GOT3 (cell line): ENCODE results near the gene SPAG16.
"Not testable (repeated sequence)": the region's sequence is repeated elsewhere in the genome, so short reads cannot be mapped to it uniquely, and the experiment has no call there.

ENCODE experiments used
- DNase-seq: peaks from one replicate; lab custom pipeline; 2025; ENCODE audit warnings: mixed read lengths; lab: John Stamatoyannopoulos, UW

SPAG16 gene

DNA sequence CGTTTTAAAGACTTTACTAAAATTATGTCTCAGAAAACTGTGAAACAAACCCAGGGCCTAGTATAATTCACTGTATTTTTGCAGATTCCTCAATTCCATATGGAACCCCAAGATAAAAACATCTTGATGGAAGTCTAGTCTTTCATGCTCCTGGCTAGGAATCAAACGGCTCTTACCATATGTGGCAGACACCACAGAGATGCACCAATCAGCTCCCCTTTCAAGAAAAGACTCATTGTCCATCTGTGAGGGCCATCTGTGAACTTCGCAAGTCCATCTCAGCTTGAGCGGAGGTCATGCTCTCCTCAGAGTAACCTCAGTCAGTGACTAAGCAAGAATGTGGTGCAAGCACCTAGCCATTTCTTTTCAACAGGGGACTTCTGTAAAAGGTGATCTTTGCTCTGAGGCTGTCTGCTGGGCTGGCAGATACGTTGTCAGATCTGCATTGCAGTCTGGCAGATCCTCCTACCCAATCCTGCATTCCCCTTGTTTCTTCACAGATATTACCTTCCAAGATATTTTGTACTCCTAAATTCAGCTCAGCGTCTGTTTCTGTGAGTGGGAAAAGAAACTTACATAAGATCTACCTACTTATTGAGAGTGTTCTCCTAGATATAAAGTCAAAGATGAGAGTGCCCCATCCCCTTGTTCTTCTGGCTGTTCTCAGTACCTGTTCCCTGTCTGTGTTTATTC is 419.3 kb downstream of the SPAG16 start:
- DNase-seq = no peak

GRCh38 chr2:213710164-213710563 is 425.9 kb downstream of the SPAG16 start:
- DNase-seq = no peak

GRCh38 chr2:213718411-213718810 is 434.1 kb downstream of the SPAG16 start:
- not testable (repeated sequence) for DNase-seq

GRCh38 chr2:213722565-213722964 is 438.3 kb downstream of the SPAG16 start:
- DNase-seq = no peak

DNA sequence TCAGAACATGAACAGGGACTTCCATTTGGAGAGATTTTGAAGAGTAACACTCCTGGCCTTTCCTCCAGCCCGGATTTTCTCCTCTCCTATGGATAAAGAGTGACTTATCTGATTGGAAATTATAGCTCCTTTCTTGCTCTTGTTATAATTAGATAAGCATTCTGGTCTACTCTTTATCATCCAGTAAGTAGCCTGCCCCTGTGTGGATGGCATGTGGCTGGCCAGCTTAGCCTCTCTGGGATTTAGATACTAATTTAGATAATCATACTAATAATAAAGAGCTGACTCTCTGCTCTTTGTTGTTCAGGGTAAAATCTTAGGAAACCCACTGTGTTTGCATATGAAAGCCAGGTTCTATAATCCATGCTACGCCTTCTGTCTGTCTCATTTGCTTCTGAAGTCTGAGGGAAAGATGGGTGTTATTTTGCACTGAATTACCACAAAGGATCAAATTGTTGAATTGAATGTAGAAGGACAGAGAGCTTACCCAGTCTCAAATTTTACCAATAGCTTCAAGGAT is 438.8 kb downstream of the SPAG16 start:
- DNase-seq = no peak

DNA sequence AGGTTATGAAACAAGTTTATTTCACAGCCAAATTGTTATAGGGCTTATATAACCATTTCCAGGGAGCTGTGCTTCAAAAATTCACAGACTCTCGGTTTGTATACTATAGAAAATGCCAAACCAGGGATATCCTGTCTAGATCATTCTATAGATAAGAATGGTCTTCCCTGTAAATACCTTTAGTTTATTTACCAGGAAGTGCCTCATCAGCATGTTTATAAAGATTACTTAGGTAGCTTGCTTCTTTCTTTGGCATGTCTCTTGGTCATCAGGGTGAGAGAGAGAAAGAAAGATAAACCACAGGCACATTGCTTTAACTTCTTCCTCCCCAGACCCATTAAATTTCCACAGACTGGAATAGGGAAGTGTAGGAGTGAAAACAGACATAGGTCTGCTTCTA is 439.4 kb downstream of the SPAG16 start:
- DNase-seq = no peak

- DNase-seq = no peak
These were observed 441.8 kb downstream of the SPAG16 start for GRCh38 chr2:213726101-213726500.

- no peak for DNase-seq
These were observed 449.6 kb downstream of the SPAG16 start for GRCh38 chr2:213733893-213734292.

- no peak for DNase-seq
These were observed 456.2 kb downstream of the SPAG16 start for GRCh38 chr2:213740453-213740852.

- DNase-seq = no peak
These were observed 467.2 kb downstream of the SPAG16 start for GRCh38 chr2:213751446-213751845.

DNA sequence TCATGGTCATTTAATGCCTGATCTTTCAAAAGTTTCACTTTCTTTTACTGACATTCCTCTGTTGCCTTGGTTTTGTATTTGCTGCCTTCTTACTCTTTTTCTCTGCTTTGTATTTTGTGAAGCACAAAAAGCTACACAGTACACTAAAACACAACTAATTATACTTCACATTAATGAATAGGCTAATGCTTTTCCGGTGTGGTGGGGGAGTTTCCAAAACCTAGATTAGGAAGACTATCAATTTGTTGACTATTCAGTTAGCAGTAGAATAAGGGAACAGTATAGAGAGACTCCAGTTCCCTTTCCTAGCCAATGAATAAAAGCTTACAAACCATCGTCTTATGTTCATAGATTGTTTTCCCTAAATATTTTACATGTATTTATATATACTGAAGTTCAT is 468.3 kb downstream of the SPAG16 start:
- DNase-seq = no peak

DNA sequence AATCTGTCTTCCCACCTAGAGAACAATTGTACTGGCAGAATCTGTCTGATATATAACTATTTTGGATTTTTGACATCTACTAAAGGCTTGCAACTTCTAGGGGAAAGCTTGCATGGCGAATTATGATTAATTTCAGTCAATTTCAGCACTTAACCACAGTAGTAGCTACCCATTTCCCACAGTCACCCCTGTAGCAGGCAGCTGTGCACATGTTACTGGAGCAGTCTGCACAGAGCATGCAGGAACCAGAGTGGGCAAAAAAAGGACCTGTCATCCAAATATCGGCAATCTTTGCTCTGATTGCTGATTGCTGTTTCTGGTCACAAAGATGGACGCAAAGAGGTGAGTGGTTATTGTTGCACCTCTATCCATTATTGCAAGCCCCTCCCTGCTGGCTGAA is 473.3 kb downstream of the SPAG16 start:
- no peak for DNase-seq

GRCh38 chr2:213763354-213763753 is 479.1 kb downstream of the SPAG16 start:
- no peak for DNase-seq

DNA sequence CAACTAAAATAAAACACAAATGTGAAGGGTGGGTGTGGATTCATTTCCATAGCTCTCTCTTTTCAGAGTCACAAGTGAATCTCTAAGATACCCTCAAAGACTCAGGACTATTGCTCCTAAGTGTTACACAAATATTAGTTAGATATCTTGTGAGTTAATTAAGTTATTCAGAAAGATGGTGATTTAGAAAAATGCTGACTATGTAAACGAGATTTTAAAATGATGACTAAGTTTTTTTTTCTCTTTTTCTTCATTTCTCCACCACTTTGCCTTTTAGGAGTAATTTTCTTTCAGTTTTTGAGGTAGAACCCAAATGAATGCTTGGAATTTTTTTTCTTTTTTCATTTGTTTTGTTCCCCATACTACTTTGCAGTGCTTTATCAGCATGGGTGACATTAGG is 479.7 kb downstream of the SPAG16 start:
- DNase-seq = no peak

DNA sequence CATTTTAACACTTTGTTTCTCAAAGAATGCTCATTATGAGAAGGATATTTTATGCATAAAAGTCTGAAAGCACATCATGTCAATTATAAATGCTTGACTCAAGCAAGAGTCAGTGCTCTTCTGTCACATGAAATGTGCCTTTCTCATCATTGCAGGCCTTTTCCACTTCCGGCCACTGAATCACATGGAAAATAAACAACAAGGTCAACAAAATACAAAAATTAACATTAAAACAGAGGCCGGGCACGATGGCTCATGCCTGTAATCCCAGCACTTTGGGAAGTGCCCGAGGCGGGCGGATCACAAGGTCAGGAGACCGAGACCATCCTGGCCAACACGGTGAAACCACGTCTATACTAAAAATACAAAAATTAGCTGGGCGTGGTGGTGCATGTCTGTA is 480.6 kb downstream of the SPAG16 start:
- no peak for DNase-seq

- no peak for DNase-seq
These were observed 481.8 kb downstream of the SPAG16 start for GRCh38 chr2:213766062-213766461.

- DNase-seq = no peak
These were observed 482.2 kb downstream of the SPAG16 start for GRCh38 chr2:213766465-213766901.

- no peak for DNase-seq
These were observed 503.6 kb downstream of the SPAG16 start for GRCh38 chr2:213787869-213788268.

DNA sequence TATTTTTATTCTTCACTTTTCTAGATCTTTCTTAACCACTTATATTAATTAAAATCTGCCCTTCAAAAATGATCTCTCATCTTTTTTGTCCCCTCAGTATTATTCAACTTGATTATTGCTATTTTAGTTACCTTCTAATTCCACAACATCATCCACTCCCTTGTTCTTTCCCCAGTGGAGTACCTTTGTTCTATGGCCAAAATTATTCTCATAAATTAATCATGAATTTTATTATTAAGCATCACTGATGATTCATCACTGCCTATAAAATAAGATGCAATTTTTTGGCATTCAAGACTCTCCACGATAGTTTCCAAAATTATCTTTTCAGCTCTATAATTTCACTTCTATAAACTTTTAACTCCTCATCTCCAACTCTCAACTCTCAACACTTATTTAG is 505.7 kb downstream of the SPAG16 start:
- no peak for DNase-seq

- no peak for DNase-seq
These were observed 507.8 kb downstream of the SPAG16 start for GRCh38 chr2:213792045-213792444.

- no peak for DNase-seq
These were observed 522.0 kb downstream of the SPAG16 start for GRCh38 chr2:213806125-213806726.

GRCh38 chr2:213816583-213816982 is 532.3 kb downstream of the SPAG16 start:
- DNase-seq = no peak

GRCh38 chr2:213818436-213818835 is 534.2 kb downstream of the SPAG16 start:
- DNase-seq = no peak

GRCh38 chr2:213834331-213834730 is 550.1 kb downstream of the SPAG16 start:
- DNase-seq = no peak
